ENCODE measurements around the gene ZNF385B.
"Not testable (repeated sequence)": the region's sequence is repeated elsewhere in the genome, so short reads cannot be mapped to it uniquely, and the experiment has no call there.

The ZNF385B gene

GRCh38 chr2:179796213-179797007, 65.0 kb downstream of the ZNF385B start:
- no peak for DNase-seq

DNA sequence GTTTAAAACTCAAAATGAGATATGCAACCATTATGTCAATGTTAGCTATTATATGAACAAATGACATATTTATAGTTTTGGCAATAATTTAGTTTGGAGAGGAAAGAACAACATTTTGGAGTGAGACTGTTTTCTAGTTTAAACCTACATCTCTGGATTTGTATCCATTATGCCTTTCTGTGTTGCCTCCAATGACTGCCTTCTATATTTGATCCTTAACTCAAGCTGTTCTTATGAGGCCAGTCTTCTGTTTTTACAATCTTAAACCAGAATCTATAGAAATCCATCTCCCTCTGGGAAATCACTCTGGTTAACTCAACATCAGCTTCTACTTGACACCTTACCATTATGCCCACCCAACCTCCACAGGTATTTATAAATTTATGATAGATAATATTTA, 67.5 kb downstream of the ZNF385B start:
- DNase-seq, result no peak

DNA sequence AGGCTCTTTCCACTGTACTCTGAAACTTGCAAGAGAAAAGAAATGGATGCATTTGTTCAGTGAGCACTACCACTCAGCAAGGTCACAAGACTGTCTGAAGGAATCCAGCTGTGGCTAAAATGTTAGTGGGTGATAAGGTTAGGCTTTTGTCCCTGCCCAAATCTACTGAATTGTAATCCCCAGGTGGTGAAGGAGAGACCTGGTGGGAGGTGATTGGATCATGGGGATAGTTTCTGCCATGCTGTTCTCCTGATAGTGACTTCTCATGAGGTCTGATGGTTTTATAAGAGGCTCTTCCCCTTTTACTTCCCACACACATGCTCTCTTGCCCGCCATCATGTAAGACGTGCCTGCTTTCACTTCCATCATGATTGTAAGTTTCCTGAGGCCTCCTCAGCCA, 68.2 kb downstream of the ZNF385B start:
- no peak for DNase-seq

GRCh38 chr2:179790235-179791217, 70.9 kb downstream of the ZNF385B start:
- DNase-seq, result no peak

- no peak for DNase-seq
Measured at GRCh38 chr2:179788104-179788503, 73.3 kb downstream of the ZNF385B start.

DNA sequence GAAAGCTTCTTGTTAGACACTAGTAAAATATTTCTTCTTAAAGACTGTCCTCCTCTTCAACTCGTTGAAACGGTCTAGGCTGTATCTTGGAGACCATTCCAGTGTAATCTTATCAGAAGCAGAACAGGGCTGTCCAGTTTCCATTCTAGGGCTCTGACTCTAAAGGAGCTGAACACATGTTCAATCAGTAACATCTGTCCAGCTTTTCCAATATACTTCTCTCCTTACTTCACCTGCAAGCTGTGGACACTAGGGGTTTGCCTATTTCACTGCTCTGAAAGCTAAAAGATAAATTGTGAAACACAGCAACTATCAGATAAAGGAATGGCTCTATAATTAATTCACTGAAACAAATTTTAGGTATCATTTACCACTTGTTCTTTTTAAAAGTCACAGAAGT, 73.8 kb downstream of the ZNF385B start:
- DNase-seq, result no peak

DNA sequence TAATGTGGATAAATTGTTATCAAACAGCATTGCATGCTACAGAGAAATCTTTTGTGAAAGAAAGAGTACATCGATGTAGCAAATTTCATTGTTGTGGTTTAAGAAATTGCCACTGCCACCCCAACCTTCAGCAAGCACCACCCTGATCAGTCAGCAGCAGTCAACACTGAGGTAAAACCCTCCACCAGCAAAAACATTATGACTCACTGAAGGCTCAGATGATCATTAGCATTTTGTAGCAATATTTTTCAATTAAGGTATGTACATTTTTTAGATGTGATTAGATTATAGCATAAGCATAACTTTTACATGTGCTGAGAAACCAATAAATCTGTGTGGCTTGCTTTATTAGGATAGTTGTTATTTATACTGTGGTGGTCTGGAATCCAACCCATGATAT, 75.5 kb downstream of the ZNF385B start:
- DNase-seq, result no peak

- DNase-seq, result not testable (repeated sequence)
Measured at GRCh38 chr2:179782346-179782745, 79.1 kb downstream of the ZNF385B start.

- no peak for DNase-seq
Measured at GRCh38 chr2:179773986-179774385, 87.4 kb downstream of the ZNF385B start.

DNA sequence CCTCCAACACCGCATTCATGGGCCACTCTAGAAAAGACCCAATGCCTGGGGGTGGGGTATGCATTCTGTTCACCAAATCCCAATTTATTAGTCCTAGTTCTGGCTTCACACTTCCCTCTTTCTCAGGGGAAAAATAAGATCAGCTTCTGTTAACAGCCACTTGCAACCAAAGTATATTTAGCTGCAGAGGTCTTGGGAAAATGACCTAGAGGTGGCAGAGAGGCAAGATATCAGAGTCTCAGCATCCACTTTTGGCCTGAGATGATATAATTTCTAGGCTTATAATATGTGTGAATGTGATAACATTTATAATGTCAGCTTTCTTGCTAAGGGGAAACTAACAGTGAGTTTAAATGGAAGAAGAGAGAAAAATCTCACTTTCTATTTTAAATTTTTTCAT, 89.1 kb downstream of the ZNF385B start:
- DNase-seq, result no peak

DNA sequence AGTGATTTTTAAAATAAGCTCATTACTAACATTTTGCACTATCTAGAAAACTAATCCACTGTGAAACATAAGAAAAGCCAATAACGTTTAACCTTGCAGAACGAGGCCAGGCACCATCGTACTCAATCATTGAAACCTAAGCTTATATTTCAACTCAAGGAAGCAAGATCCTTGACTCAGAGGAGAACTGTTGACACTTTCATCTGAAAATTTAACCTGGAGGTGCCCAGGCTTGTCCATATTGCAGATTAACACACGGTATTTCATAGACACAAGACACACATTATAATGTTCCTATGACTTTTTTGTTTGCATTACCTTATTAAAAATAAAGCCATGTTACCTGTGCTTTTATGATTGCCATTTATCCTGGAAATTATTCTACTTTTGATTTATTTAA, 89.6 kb downstream of the ZNF385B start:
- no peak for DNase-seq

DNA sequence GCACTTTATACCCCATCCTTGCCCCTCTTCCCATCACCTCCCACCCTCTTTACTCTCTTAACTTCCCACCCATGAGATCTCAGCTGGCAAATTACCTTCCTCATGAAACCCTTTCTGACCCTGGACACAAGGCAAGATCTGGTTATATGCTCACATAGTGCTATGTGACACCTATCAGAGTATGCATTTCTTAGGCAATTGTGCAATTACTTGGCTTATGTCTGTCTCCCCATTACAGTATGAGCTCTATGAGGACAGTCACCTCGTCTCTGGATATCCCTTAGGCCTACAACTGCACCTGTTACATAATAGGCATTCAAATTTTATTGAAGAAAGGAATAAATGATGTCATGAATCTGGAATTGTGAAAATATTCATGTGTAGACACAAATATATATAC, 91.4 kb downstream of the ZNF385B start:
- no peak for DNase-seq

DNA sequence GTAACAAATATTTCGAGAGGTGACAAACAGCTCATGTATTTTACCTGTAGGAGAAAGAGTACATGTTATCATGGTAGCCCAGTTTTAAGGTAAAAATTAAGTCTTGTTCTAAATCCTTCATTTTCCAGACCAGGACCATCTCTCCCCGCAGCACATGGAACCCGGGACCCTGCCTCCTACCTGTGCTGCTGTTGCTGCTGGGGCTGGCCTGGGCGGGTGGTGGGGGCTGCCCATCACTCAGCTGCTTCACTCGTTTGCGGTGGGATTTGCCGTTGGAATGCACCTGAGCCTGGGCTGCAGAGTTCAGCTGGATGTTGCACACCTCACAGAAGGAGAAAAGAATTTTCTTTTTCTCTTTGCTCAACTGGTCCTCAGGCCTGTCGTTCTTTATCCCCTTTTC, 92.1 kb downstream of the ZNF385B start:
- DNase-seq, result no peak

DNA sequence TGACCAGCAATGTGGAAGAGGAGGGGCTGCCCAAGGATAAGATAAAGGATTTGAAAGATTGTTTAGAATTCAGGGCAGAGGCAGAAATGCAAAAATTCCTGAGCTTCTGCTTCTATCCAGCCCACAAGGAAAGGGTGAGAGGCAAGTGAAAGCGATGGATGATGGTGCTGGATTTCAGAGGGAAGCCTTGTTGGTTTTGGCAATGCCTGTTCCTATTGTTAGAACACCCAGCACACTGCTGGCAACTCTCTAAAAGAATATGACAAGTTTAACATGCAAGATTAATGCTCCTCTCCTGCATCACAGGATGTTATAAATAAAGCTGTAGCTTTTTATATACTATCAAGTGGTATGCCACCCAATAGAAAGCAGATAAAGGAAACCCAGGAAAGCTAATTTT, 92.6 kb downstream of the ZNF385B start:
- no peak for DNase-seq

DNA sequence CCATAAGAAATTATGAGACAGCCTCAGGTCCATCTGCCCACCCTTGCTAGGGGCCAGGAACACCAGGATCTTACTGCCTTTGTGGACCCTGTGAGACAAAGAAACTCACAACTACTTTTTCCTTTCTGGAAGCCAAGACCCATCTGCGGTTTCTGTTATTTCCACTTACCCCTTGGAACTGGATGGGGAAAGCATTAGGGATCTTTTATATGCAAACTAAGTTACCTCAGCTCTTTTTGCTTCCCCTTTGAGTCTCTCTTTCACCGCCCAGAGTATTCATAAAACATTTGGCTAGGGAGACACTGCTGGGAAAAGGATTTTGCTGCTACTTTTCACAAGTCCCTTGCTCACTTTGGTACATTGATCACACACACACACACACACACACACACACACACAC, 95.7 kb downstream of the ZNF385B start:
- no peak for DNase-seq

DNA sequence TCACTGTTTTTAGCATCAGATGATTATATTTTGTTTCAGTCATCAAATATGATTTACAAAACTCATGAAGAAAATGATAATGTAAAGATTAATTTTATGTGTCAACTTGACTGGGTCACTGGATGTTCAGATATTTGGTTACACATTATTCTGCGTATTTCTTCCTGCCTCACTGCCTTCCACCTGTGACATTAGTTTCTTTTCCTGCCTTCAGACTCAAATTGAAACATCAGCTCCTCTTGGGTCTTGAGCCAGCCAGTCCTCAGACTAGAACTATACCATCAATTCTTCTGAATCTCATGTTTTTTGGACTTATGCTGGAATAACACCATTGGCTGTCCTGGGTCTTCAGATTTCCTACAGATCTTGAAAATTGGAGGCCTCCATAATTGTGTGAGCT, 96.7 kb downstream of the ZNF385B start:
- DNase-seq, result no peak

DNA sequence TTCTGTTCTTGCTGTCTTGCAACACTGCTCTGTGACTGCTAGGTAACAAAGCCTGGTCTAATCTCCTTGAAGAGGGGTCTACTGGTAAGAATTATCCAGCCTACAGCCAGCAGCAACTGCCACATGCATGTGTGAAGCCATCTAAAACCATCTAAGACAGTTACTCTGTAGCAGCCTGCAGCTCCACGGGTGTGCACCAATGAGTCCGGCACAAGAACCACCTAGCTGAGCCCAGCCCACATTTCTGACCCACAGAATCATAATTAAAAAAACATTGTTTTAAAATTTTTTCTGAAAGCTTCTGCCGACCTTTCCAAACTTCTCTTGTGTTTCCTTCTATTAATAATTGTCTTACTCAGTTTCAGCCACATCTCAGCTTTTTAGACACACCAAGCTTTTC, 102.8 kb downstream of the ZNF385B start:
- no peak for DNase-seq

DNA sequence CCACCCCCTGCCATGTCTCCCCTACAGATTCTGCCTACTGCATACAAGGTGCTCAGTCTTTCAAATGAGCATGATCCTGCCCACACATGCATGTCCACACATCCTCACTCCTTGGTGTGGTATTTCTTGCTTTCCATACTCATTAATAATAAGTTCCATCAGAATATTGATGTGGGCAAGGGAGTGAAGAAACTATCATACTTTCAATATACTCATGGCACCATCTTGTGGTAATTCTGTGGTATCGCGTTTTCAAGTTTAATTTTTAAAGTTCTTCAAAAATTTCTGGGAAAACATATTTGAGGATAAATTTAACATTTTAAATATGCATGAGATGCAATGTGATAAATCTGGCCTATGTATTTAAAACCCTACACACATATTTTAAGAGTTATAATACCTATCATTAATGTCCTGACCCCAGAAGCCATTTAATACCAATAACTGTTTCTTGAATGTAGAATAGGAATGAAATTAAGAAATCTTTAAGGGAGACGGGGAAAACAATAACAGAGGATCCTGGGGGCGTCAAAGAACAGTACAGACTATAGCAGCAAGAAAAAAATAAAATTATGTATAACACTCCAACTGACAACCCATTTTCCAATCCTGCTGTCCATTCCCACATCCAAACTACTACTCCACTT, 110.1 kb downstream of the ZNF385B start:
- peak; percentile 41 for DNase-seq

DNA sequence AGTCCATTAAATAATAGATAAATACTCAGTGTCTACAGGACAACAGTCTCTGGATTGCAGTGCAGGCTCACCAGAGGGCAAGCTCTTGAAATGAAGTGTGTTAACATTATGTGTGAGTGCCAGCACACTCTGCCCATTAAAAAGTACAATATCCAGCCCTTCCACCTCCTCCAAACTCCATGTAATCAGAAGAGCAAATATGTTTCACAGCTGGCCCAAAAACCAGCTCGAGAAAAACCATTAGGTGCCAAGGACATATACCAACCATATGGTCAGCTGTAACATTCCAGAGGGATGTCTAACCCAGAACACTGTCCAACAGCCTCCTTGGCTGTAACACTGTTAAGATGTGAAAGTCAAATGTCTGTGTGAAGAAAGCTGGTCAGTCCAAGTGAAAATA, 112.2 kb downstream of the ZNF385B start:
- DNase-seq, result no peak

DNA sequence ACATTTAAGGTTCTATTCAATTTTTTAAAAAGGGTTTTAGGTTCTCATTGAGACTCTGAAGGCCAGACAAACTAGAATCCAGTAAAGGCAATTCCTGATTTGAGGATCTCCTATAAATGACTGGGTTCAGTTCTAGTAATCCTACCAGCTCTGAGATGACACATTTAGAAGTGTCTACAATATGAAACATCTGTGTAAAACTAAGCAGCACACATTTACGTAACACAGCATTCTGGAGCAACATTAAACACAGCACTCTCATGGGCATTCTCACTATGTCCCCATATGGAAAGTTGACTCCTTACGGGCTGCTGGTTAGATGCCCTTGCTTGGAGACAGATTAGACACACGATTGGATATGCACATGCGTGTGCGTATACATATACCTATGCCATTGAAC, 114.4 kb downstream of the ZNF385B start:
- no peak for DNase-seq

DNA sequence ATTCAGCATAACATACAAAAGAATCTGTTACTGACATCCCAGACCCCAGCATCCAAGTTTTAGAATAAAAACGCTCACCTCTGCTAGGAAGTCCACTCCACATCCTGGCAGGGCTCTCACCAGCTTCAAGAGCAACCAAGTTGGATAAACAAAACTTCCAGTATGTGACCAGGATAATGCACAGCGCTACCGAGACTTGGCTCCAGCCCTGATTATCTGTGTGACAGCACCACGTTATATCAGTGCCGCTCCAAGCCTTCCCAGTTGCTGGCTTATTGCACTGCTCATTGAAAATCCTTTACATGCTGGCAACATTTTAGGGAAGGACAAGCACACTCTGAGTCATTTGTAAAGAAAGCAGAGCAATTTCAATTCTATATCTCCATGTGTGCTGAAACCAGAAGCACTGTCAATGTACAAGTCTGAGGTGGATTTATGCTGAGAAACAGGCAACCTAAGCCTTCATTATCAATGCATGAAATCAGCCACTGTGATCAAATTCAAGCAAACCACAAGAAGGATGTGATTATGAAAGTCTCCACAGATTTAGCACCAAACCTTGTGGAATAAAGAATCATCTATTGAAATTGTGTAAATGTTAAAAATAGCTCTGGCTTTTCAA, 115.7 kb downstream of the ZNF385B start:
- DNase-seq, result no peak

DNA sequence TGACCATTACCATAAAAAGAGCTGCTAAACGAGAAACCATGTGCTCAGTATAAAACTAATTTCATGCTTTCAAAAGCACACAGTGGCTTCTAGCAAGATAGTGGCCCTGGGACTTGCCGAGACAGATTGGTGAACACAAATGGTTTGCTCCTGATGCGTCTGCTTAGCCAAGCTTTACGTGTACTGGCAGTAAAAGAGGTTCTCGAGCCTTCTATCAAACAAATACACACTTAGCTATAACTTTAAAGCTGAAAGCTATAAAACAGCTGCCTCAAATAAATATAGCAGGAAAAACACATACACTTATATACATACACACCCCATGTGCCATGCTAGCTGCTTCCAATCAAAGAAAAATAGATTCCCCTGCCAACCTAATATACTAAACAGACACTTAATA, 117.0 kb downstream of the ZNF385B start:
- DNase-seq, result no peak

- DNase-seq, result no peak
Measured at GRCh38 chr2:179741317-179741716, 120.1 kb downstream of the ZNF385B start.
